Fibroblast of peridontal ligament (primary cell): ENCODE measurements around the gene DHRSX.
A peak's percentile ranks its signal among the peaks of the same experiment; 100 is the strongest.
"Not testable (repeated sequence)": the region's sequence is repeated elsewhere in the genome, so short reads cannot be mapped to it uniquely, and the experiment has no call there.

Experiments
- DNase-seq: peaks from one replicate; pipeline ENCODE4 v3.0.0-alpha.2; 2010; ENCODE audit errors: extremely low read depth

Gene DHRSX

DNA sequence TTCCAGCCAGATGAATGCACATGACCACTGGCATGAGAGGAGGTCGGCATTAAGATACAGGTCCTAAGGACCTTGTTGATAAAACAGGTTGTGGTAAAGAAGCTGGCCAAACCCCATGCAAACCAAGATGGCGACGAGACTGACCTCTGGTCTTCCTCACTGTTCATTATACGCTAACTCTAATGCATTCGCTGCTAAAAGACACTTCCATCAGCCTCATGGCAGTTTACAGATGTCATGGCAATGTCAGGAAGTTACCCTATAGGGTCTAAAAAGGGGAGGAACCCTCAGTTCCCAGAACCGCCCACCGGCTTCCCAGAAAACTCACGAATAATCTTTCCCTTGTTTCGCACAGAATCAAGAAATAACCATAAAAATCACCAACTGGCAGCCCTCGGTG is 182.4 kb downstream of the DHRSX start:
- DNase-seq, result no peak

DNA sequence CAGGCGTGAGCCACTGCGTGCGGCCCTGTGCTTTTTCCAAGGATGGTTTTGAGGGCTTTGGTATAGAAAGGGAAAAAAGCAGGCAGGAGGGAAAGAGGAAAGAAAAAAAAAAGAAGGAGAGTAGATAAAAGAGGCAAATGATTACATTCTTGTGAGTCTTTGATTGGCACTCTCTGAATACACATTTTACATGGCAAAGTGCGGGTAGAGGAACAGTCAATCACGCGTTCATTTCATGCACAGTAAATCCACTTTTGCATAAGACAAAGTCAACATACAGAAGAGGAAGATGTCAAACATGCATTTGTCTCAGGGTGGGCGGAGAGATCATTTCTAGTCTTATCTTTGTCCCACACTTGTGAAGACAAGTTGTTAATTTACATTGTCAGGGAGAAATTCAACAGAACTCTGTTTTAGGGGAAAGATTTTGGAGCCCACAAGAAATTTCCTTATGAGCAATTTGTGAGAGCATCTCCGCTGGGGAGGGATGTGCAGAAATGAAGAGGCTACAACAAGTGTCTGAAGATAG is 183.2 kb downstream of the DHRSX start:
- DNase-seq, result no peak

- peak; percentile 21 for DNase-seq
Observed at GRCh38 chrX:2316534-2316933, 184.2 kb downstream of the DHRSX start.

- no peak for DNase-seq
Observed at GRCh38 chrX:2315434-2315833, 185.3 kb downstream of the DHRSX start.

GRCh38 chrX:2314831-2315365 is 185.9 kb downstream of the DHRSX start:
- no peak for DNase-seq

DNA sequence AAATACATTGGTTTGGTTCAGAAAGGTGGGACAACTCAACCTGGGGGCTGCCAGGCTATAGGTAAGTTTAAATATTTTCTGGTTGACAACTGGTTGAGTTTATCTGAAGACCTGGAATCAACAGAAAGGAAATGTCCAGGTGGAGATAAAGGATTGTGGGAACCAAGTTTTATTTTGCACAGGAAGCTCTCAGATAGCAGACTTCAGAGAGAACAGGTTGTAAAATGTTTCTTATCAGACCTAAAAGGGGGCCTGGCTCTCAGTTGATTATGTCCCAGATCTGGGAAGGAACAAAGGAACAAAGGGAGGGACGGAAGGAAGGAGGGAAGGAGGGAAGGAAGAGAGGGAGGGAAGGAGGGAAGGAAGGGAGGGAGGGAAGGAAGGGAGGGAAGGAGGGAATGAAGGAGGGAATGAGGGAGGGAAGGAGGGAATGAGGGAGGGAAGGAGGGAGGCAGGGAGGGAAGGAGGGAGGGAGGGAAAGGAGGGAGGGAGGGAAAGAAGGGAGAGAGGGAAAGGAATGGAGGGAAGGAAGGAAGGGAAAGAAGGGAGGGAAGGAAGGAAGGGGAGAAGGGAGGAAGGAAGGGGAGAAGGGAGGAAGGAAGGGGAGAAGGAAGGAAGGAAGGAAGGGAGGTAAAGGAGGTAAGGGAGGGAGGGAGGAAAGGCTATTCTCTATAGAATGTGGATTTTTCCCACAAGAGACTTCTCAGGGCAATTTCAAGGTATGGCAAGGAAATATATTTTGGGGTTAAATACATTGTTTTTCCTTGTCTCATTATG is 186.7 kb downstream of the DHRSX start:
- DNase-seq, result no peak

DNA sequence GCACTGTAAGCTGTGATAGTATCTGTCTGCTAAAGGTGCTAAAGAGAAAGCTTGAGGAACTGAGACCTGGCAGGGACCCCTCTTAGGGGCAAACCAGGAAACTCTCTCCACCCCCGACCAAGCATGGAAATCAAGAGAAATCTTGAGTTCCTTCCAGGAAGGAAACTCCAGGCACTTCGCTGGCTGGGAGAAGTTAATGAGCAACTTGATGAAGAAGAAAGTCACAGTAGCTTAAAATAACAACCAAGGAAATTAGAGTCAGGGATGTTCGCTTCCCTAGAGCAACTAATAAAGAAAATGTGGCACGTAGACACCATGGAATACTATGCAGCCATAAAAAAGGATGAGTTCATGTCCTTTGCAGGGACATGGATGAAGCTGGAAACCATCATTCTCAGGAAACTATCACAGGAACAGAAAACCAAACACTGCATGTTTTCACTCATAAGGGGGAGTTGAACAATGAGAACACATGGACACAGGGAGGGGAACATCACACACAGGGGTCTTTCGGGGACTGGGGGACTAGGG is 188.7 kb downstream of the DHRSX start:
- DNase-seq, result not testable (repeated sequence)

GRCh38 chrX:2311501-2311900 is 189.3 kb downstream of the DHRSX start:
- peak; percentile 20 for DNase-seq

DNA sequence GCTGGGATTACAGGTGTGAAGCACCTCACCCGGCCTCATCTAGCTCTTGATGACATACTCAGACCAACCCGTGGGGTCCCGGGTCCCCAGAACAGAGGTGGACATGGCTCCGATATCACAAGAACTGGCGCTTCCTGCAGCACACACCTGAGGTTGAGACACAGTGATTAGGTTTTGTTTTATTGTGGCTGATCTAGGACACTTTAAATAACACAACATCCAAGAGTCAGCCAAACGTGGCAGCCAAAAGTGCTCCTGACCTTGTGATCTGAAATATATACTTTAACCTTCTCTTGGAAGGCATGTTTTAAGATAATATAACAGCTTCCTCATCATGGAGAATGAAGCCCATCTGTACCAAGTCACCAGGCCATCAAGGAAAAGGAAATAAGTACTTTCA is 198.9 kb downstream of the DHRSX start:
- no peak for DNase-seq

- DNase-seq, result peak; percentile 5
Observed at GRCh38 chrX:2299871-2300270, 200.9 kb downstream of the DHRSX start.

DNA sequence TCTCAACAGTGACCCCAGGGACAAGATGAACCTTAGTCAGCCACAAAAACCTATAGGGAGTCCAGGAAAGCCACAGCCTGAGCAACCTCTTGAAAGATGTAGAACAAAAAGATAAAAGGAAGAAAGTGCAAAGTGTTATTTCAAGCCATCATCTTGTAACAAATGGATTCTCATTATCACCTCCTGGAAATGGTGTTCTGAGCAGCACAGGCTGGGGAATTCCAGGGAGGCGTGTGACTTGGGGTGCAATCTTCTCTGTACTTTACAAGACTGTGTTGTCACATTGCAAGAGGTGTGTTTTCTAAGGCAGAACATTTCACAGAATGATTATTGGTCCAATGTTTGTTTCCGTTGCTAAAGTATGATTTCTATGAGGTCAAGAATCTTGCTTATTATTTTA is 214.0 kb downstream of the DHRSX start:
- DNase-seq, result no peak

- DNase-seq, result peak; percentile 18
Observed at GRCh38 chrX:2284601-2285000, 216.2 kb downstream of the DHRSX start.

DNA sequence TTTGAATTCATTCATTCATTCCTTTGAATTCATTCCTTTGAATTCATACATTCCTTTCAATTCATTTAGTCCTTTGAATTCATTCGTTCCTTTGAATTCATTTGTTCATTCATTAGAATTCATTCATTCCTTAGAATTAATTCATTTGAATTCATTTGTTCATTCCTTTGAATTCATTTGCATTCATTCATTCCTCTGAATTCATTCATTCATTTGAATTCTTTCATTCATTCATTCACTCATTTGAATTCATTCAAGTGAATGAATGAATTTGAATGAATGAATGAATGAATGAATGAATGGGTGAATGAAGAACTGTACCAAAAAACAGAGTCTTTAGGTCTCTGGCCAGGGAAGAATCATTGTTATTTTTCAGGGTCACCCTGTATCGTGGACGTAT is 216.6 kb downstream of the DHRSX start:
- no peak for DNase-seq

DNA sequence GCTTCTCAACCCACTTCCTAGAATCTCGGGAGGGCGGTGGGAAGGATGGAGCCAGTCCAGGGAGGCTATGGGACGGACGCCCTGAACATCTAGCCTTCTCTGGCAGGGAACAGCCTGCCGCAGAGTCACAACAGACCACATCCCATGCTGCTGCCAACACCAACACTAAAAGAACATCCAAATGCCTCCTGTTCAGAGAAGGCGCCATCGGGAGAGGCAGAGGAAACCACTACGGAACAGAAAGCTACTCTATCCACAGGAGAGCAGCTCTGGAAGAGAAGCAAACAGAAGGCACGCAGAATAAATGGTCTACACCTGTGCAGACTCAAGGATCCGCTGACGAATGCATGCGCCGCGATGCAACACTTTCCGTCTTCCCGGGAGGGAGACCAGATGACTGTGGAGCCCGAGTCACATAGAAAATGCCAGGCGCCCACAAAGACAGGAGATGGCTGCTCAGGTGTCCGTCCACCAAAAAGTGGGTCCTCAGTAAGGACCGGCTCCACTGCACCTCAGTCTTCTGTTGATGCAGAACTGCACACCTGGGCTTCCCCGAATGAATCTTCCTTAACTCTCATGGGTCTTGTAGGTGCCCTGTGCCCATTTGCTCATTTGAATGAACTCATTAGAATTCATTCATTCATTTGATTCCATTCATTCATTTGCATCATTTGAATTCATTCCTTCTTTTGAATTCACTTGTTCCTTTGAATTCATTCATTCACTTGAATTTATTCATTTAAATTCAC is 217.5 kb downstream of the DHRSX start:
- DNase-seq, result peak; percentile 2

DNA sequence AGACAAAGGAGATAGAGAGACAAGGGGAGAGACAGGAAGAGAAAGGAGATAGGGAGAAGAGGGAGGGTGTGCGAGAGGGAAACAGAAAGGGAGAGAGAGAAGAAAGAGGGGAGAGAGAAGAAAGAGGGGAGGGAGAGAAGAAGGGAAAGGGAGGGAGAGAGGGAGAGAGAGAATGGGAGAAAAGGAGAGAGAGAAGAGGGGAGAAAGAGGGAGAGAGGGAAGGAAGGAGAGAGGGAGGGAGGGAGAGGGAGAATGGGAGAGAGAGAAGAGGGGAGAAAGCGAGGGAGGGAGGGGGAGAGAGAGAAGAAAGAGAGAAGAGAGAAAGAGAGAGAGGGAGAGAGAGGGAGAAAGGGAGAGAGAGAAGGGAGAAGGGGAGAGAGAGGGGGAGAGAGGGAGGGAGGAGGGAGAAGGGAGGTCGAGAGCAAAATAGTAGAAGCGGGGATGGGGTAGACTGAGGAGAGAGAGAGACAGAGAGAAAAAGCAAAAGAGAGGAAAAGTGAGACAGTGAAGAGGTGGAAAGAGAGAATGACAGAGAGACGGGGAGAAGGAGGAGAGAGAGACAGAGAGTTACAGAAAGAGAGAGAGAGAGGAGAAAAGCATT is 218.2 kb downstream of the DHRSX start:
- DNase-seq, result no peak

GRCh38 chrX:2272337-2272736 is 228.4 kb downstream of the DHRSX start:
- no peak for DNase-seq

DNA sequence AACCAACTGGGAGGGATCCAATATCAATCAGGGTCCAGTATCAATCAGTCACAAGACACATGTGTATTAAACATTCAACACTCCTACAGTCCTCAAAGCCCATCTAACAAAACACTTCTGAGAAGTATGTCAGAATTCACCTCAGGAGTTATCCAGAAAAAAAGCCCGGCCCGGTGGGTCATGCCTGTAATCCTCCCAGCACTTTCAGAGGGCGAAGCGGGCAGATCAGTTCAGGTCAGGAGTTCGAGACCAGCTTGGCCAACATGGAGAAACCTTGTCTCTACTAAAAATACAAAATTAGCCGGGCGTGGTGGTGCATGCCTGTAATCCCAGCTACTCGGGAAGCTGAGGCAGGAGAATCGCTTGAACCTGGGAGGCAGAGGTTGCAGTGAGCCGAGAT is 229.2 kb downstream of the DHRSX start:
- DNase-seq, result not testable (repeated sequence)

- DNase-seq, result not testable (repeated sequence)
Observed at GRCh38 chrX:2270783-2271182, 230.0 kb downstream of the DHRSX start.

- no peak for DNase-seq
Observed at GRCh38 chrX:2267890-2268289, 232.9 kb downstream of the DHRSX start.

DNA sequence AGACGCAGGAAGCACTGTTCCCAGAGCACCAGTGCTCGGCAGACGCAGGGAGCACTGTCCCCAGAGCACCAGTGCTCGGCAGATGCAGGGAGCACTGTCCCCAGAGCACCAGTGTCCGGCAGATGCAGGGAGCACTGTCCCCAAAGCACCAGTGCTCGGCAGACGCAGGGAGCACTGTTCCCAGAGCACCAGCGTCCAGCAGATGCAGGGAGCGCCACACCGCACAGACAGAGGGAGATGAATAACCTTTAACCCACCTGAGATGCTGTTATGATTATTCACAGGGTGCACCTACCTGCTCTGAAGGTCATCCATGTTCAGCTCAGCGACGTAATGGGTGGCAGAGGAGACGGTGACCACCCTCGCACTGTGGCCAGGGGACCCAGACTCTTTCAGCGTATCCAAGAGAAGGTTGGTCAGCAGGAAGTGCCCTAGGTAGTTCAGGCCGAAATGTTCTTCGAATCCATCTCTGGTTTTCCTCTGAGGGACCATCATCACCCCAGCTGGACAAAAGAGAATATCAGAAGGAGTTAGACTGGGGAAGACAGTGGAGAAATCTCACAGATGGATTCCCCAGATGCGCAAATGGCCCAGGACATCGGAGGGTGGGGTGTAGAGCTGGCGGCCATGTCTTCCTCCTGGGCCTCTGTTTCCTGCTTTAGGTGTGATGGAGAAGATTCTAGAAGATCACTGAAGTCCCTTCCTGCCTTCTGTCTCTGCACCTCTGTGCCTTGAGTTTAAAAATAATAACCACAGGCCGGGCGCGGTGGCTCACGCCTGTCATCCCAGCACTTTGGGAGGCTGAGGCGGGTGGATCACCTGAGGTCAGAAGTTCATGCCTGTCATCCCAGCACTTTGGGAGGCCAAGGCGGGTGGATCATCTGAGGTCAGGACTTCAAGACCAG is 234.1 kb downstream of the DHRSX start:
- no peak for DNase-seq
